ENCODE results near the gene SETDB2. TPM values are rescaled to one million over a fixed set of nuclear protein-coding genes. Genes with fewer than 3 reads are reported as not detected.
A peak's percentile ranks its signal among the peaks of the same experiment; 100 is the strongest.

SETDB2 gene
- total RNA-seq (2022) (6.1 and 7.3 TPM in 2 replicates), Bru-seq, nascent RNA (percentile 58 among the genes with signal in this experiment), BruChase-seq, experiment 1, labeled RNA remaining after a 6-hour chase (percentile 60 among the genes with signal in this experiment), BruChase-seq, experiment 2, labeled RNA remaining after a 2-hour chase (percentile 63 among the genes with signal in this experiment)
- long read RNA-seq, partial matches to known transcripts: 1 of 19 reads
- long read RNA-seq, other reads (novel, unspliced or antisense): 18 of 19 reads

DNA sequence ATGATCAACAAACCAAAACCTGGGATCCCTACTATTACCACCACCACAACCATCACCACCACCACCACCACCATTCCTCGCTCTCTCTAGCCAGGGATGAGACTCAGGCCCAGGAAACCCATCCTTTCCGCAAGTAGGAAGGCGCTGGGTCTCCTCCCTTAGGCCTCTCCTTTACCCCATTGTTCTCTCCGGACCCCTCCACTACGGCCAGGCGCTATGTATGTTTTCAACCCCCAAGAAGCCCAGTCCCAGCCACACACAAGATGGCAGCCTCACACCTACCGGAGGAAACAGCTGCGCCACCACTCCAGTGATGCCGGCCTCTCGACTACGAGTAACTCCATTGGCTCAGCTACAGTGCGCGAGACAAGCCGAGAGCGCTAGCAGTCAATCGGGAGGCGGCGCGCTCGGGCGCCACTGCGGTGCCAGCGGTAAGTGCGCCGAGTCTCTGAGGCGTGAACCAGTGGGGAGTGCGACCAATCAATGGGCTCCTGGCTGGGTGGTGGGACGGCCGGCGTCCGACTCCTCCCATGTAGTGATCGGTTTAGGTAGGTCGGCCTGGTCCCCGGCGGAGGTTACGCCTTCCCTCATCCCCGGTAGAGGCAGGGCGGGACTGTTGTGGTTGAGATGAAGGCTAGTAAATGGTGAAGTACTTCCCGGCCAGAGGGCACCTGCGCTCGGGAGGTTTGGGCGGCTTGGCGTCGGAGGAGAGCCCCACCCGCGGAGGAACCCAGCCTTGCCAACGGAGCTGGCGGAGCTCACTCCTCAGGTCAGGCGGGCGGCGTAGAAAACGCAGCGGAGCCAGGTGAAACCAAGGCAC, at the start of gene SETDB2, which contains the start of gene CAB39L:
TSS of gene SETDB2 (plus strand) at position 571 of the 820 bp plus-strand sequence. CDS start 7,620 bp downstream, outside the sequence.
TSS of gene CAB39L (minus strand) at position 361 of the 820 bp plus-strand sequence. CDS start 61,154 bp downstream, outside the sequence.
- intact Hi-C loops (cut with micrococcal nuclease): loop anchor here (1.0 to 5.0 kb wide), 3 partner anchors 51 to 493 kb away; partner anchors contain the start of genes PHF11 and SPRYD7
- Mint-ChIP-seq H3K4me1 (ENCODE audit: insufficient read depth, unreplicated experiment) (peaks cover 7% of the 10 kb centered on the region), H3K4me3 (ENCODE audit: unreplicated experiment) (peak within 1 kb of the TSS; percentile 92), H3K36me3 (ENCODE audit: insufficient read depth, unreplicated experiment) (peaks cover 6% of the 10 kb centered on the region), H3K27ac (ENCODE audit: low read depth, unreplicated experiment) (peak within 1 kb of the TSS; percentile 99), H3K9me3 (ENCODE audit: unreplicated experiment) (no peaks in the 10 kb centered on the region), H3K27me3 (ENCODE audit: insufficient read depth, unreplicated experiment) (no peaks in the 10 kb centered on the region)
- ChIA-PET CTCF (interaction anchor here (0.6 to 1.6 kb wide), 14 partner anchors 10 to 1119 kb away, joined by 3 to 6 read pairs (median 3); no protein-coding TSS in a partner anchor), POLR2A (interaction anchor here (0.6 to 4.8 kb wide), 31 partner anchors 10 to 1468 kb away, joined by 3 to 46 read pairs (median 5); partner anchors contain the start of genes CDADC1, EBPL, KPNA3 and PHF11)
- TF ChIP-seq, protein P1, sequence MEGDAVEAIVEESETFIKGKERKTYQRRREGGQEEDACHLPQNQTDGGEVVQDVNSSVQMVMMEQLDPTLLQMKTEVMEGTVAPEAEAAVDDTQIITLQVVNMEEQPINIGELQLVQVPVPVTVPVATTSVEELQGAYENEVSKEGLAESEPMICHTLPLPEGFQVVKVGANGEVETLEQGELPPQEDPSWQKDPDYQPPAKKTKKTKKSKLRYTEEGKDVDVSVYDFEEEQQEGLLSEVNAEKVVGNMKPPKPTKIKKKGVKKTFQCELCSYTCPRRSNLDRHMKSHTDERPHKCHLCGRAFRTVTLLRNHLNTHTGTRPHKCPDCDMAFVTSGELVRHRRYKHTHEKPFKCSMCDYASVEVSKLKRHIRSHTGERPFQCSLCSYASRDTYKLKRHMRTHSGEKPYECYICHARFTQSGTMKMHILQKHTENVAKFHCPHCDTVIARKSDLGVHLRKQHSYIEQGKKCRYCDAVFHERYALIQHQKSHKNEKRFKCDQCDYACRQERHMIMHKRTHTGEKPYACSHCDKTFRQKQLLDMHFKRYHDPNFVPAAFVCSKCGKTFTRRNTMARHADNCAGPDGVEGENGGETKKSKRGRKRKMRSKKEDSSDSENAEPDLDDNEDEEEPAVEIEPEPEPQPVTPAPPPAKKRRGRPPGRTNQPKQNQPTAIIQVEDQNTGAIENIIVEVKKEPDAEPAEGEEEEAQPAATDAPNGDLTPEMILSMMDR (IDR thresholded peaks at IDR 0.05; ENCODE audit: unreplicated experiment): peak; percentile 9
- no TSS peak for BruUV-seq (replicated peaks)
- DNase-seq (ENCODE audit: unreplicated experiment): peak; percentile 99

GRCh38 chr13:49395451-49395865, 48.6 kb upstream of the SETDB2 start:
- ChIA-PET CTCF (no interaction called here), POLR2A (interaction anchor here (0.6 kb wide), 2 partner anchors 81 to 1120 kb away, joined by 3 read pairs; no protein-coding TSS in a partner anchor)
- H3K27ac Mint-ChIP-seq (ENCODE audit: low read depth, unreplicated experiment): no peak overlapping the region
- no peaks in the 10 kb centered on the region for H3K4me1 Mint-ChIP-seq (ENCODE audit: insufficient read depth, unreplicated experiment)
- H3K27me3 Mint-ChIP-seq (ENCODE audit: insufficient read depth, unreplicated experiment): no peaks in the 10 kb centered on the region
- peaks cover 13% of the 10 kb centered on the region for H3K9me3 Mint-ChIP-seq (ENCODE audit: unreplicated experiment)
- peaks cover 4% of the 10 kb centered on the region for H3K36me3 Mint-ChIP-seq (ENCODE audit: insufficient read depth, unreplicated experiment)
- H3K4me3 Mint-ChIP-seq (ENCODE audit: unreplicated experiment): no peak overlapping the region
- DNase-seq (ENCODE audit: unreplicated experiment): no peak
- no TSS peak for BruUV-seq (replicated peaks)
- TF ChIP-seq, protein P1 (IDR thresholded peaks at IDR 0.05; ENCODE audit: unreplicated experiment): no peak
- intact Hi-C loops (cut with micrococcal nuclease): no loop called here

- TF ChIP-seq, protein P1 (IDR thresholded peaks at IDR 0.05; ENCODE audit: unreplicated experiment): no peak
- H3K27ac Mint-ChIP-seq (ENCODE audit: low read depth, unreplicated experiment): no peak overlapping the region
- peaks cover 10% of the 10 kb centered on the region for H3K9me3 Mint-ChIP-seq (ENCODE audit: unreplicated experiment)
- no peak overlapping the region for H3K4me3 Mint-ChIP-seq (ENCODE audit: unreplicated experiment)
- intact Hi-C loops (cut with micrococcal nuclease): no loop called here
- CTCF ChIA-PET: no interaction called here
- H3K36me3 Mint-ChIP-seq (ENCODE audit: insufficient read depth, unreplicated experiment): peaks cover 6% of the 10 kb centered on the region
- BruUV-seq (replicated peaks): no TSS peak
- DNase-seq (ENCODE audit: unreplicated experiment): no peak
- H3K4me1 Mint-ChIP-seq (ENCODE audit: insufficient read depth, unreplicated experiment): no peaks in the 10 kb centered on the region
- H3K27me3 Mint-ChIP-seq (ENCODE audit: insufficient read depth, unreplicated experiment): no peaks in the 10 kb centered on the region
- POLR2A ChIA-PET: interaction anchor here (0.6 kb wide), 2 partner anchors 82 to 1120 kb away, joined by 3 read pairs; no protein-coding TSS in a partner anchor
Measured at GRCh38 chr13:49395878-49396380, 48.1 kb upstream of the SETDB2 start.
